Calu3 (cell line): ENCODE data around the gene PLET1. TPM values are rescaled to one million over a fixed set of nuclear protein-coding genes. Genes with fewer than 3 reads are reported as not detected.

ENCODE experiments used
- BruUV-seq: library from RNA; stranded (reverse); fragments of 400-500 nt; replicated peaks from 2 replicates; lab custom pipeline; 2021; lab: Mats Ljungman, UMichigan
- CTCF ChIA-PET: fragments of 300-600 bp; sonication (Branson Sonifier 250); formaldehyde crosslinking; loops from one replicate; lab custom pipeline; 2022; ENCODE audit warnings: antibody characterized with exemption; lab: Charles Lee
- DNase-seq: peaks from one replicate; pipeline ENCODE4 v3.0.0; 2022
- H3K27ac Mint-ChIP-seq: one replicate; pipeline ENCODE4 v1.8.0; 2022; ENCODE audit warnings: mixed read lengths; ENCODE audit not compliant: unreplicated experiment
- H3K27me3 Mint-ChIP-seq: one replicate; pipeline ENCODE4 v1.8.0; 2022; ENCODE audit warnings: mixed read lengths; ENCODE audit not compliant: unreplicated experiment
- H3K36me3 Mint-ChIP-seq: one replicate; pipeline ENCODE4 v1.8.0; 2022; ENCODE audit warnings: mild to moderate bottlenecking, moderate library complexity, mixed read lengths; ENCODE audit not compliant: insufficient read depth, unreplicated experiment
- H3K4me1 Mint-ChIP-seq: one replicate; pipeline ENCODE4 v1.8.0; 2022; ENCODE audit warnings: mild to moderate bottlenecking, low read depth, mixed read lengths; ENCODE audit not compliant: unreplicated experiment
- H3K4me3 Mint-ChIP-seq: one replicate; pipeline ENCODE4 v1.8.0; 2022; ENCODE audit warnings: mild to moderate bottlenecking, low read depth, moderate library complexity, mixed read lengths; ENCODE audit not compliant: unreplicated experiment
- H3K9me3 Mint-ChIP-seq: one replicate; pipeline ENCODE4 v1.8.0; 2022; ENCODE audit warnings: low read depth, mixed read lengths; ENCODE audit not compliant: unreplicated experiment
- CTCF ChIP-seq: fragments of 200-600 bp; IDR thresholded peaks from one replicate; pipeline ENCODE4 v1.8.0; 2022; ENCODE audit warnings: antibody characterized with exemption; ENCODE audit not compliant: unreplicated experiment
- intact Hi-C: fragments of 100-400 bp; cut with micrococcal nuclease; formaldehyde crosslinking; loops from one replicate; pipeline ENCODE4 v1.10.0; 2022; ENCODE audit not compliant: unreplicated experiment
- total RNA-seq: library from RNA; stranded (reverse); gene quantifications from 2 replicates; pipeline ENCODE4 v1.2.3, GENCODE V29; 2022

The PLET1 gene
- total RNA-seq, 1 experiment from 2014 or later = not detected

DNA sequence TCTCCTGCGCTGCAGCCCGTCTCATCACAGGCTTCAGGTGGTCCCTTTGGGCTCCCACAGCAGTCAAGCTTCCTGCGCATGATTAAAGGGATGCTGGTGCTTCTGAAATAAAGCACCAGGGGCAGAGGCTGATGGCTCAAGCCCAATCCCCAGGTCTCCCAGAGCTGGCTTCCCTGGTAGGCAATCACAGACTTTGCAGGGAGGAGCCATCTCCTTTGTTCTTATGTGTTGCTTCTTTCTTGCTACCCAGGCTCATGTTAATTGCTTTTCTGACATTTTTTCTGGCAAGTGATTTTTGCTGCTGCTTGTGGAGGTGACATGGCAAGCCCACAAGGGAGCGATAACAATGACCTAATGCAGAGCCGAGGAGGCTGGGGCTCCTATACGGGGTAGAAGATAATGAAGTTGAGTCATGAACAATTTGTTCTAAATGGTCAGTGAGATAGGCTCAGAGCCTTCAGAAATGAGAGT, 25.2 kb upstream of the PLET1 start:
- no peak for DNase-seq
- no peaks in the 10 kb centered on the region for H3K27me3 Mint-ChIP-seq
- no peak overlapping the region for H3K4me3 Mint-ChIP-seq
- no peak for TF ChIP-seq CTCF
- CTCF ChIA-PET = no interaction called here
- no peaks in the 10 kb centered on the region for H3K4me1 Mint-ChIP-seq
- peaks cover 8% of the 10 kb centered on the region for H3K36me3 Mint-ChIP-seq
- BruUV-seq = no TSS peak
- no peak overlapping the region for H3K27ac Mint-ChIP-seq
- intact Hi-C loops = loop anchor here (10.0 kb wide), 1 partner anchor 351 kb away; the partner anchor contains the start of gene DIXDC1
- no peaks in the 10 kb centered on the region for H3K9me3 Mint-ChIP-seq

GRCh38 chr11:112281726-112282125, 21.1 kb upstream of the PLET1 start:
- CTCF ChIA-PET = no interaction called here
- intact Hi-C loops = loop anchor here (10.0 kb wide), 1 partner anchor 347 kb away; the partner anchor contains the start of gene DIXDC1
- DNase-seq = no peak
- H3K4me3 Mint-ChIP-seq = no peak overlapping the region
- no TSS peak for BruUV-seq
- TF ChIP-seq CTCF = no peak
- no peaks in the 10 kb centered on the region for H3K9me3 Mint-ChIP-seq
- H3K27me3 Mint-ChIP-seq = no peaks in the 10 kb centered on the region
- no peaks in the 10 kb centered on the region for H3K4me1 Mint-ChIP-seq
- no peak overlapping the region for H3K27ac Mint-ChIP-seq
- H3K36me3 Mint-ChIP-seq = no peaks in the 10 kb centered on the region

DNA sequence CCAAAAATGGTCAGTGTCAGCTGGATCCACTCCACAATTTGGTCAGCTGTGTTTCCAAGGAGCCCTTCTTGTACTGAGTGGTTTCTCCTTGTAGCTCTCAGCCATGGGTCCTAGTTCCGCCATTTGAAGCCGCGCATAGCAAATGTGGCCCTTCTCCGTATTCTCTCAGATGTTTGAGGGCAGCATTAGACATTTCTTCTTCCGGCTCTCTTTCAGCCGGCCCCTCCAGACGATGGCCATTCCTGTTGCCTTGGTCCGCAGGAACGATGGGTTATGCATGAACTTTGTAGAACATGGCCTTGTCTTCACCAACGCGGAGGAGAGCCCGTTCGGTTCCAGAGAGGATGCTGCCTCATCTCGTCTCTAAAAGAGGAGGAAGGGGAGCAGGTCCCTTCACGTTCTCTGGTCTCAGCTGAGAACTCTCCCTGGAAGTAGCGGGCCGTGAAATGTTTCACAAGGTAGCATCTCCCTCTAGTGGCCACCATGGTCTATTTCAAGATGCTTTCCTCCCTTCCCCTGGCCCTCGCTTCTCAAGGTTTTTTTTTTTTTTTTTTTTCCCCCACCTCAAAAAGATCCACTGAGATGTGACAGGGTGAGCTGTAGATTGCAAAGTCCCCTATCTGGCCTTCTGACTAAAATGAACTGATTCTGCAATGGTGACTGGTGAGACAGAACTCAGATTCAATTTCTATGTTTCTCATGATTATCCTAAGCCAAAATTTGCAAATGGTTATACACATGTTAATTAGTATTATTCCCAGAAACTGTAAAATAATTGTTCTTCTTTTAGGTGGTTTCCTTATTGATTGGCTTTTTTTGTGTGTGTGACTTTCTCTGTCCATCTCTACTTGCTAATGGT, 19.8 kb upstream of the PLET1 start:
- peaks cover 10% of the 10 kb centered on the region for H3K4me1 Mint-ChIP-seq
- DNase-seq = peak; percentile 59
- H3K27ac Mint-ChIP-seq = no peak overlapping the region
- no peaks in the 10 kb centered on the region for H3K9me3 Mint-ChIP-seq
- CTCF ChIA-PET = interaction anchor here (0.6 to 2.0 kb wide), 13 partner anchors 10 to 1695 kb away, joined by 3 to 14 read pairs (median 4); partner anchors contain the start of genes ALG9 and HTR3A
- TF ChIP-seq CTCF = peak; percentile 38
- no peaks in the 10 kb centered on the region for H3K27me3 Mint-ChIP-seq
- intact Hi-C loops = loop anchor here (1.0 to 10.0 kb wide), 2 partner anchors 61 to 346 kb away; partner anchors contain the start of gene DIXDC1
- no TSS peak for BruUV-seq
- H3K4me3 Mint-ChIP-seq = peak overlapping the region; percentile 66
- no peaks in the 10 kb centered on the region for H3K36me3 Mint-ChIP-seq

DNA sequence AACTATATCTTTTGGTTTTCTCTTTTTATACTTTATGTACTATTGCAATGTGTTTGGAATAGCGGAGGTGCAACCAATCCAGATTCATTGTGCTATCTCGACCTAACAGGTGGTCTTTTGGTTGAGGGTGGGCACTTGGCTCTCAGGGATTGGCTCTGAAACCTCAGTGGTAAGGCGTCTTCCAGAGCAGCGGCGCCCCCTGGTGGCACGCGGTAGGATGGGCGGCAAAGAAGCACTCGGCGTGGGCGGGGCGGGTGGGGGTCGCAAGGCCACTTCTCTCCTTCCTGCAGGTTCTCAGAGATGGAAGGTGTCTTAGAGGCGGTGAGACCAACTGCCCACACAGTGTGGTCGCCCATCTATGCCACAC, 19.2 kb upstream of the PLET1 start:
- DNase-seq = peak; percentile 73
- no peak overlapping the region for H3K27ac Mint-ChIP-seq

More for the DNA sequence above, 19.2 kb upstream of the PLET1 start:
- Mint-ChIP-seq H3K9me3 (no peaks in the 10 kb centered on the region), H3K27me3 (no peaks in the 10 kb centered on the region), H3K4me3 (peak overlapping the region; percentile 66), H3K4me1 (peaks cover 10% of the 10 kb centered on the region), H3K36me3 (no peaks in the 10 kb centered on the region)
- CTCF ChIA-PET = interaction anchor here (0.7 to 2.0 kb wide), 9 partner anchors 9 to 1695 kb away, joined by 3 to 14 read pairs (median 4); partner anchors contain the start of gene HTR3A
- intact Hi-C loops = loop anchor here (1.0 to 10.0 kb wide), 3 partner anchors 61 to 345 kb away; partner anchors contain the start of gene DIXDC1
- TF ChIP-seq CTCF = peak; percentile 76
- no TSS peak for BruUV-seq
